Prostate gland (tissue), 2 donors: Measurements from ENCODE around the gene GNAQ.

ENCODE experiments used
- POLR2A ChIP-seq: fragments of 450-650 bp; IDR thresholded peaks from one replicate; pipeline ENCODE4 v1.6.1; 2016; ENCODE audit warnings: antibody characterized with exemption, mild to moderate bottlenecking
- TF ChIP-seq, protein P1 (sequence below), 4 experiments: fragments of 200-600 bp in 2 of 4; fragments of 450-650 bp in 2 of 4; sonication (generic) in 2 of 4; IDR thresholded peaks; 1 replicate in 3 of 4; 2 replicates in 1 of 4; pipeline ENCODE4 v1.5.1; 2016 to 2019; ENCODE audit warnings: antibody characterized with exemption in 4 of 4, mild to moderate bottlenecking in 2 of 4, moderate library complexity in 2 of 4

DNA sequence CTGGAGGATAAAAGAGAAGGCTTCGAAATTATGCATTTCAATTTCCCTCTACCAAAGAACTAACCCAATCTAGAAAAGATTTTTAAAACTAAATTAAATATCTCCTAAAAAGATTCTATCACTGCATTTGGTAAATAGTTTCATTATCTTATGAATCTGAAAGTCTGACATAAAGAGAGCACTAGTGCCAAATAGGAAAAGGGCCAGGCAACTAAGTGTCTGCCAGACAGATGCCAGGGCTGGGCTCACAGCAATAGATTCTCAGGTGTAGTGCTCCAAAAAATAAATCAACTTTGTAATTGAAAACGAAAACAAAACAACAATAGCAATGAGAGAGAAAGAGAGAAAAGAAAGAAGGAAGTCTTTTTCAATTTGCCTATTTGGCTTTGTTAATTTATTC lies 225.8 kb downstream of the GNAQ start:
- TF ChIP-seq, protein P1, sequence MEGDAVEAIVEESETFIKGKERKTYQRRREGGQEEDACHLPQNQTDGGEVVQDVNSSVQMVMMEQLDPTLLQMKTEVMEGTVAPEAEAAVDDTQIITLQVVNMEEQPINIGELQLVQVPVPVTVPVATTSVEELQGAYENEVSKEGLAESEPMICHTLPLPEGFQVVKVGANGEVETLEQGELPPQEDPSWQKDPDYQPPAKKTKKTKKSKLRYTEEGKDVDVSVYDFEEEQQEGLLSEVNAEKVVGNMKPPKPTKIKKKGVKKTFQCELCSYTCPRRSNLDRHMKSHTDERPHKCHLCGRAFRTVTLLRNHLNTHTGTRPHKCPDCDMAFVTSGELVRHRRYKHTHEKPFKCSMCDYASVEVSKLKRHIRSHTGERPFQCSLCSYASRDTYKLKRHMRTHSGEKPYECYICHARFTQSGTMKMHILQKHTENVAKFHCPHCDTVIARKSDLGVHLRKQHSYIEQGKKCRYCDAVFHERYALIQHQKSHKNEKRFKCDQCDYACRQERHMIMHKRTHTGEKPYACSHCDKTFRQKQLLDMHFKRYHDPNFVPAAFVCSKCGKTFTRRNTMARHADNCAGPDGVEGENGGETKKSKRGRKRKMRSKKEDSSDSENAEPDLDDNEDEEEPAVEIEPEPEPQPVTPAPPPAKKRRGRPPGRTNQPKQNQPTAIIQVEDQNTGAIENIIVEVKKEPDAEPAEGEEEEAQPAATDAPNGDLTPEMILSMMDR (IDR thresholded peaks at IDR 0.05) = no peak
- TF ChIP-seq POLR2A = no peak
